ENCODE results near the gene ATP8B1.
A peak's percentile ranks its signal among the peaks of the same experiment; 100 is the strongest.

The ATP8B1 gene

DNA sequence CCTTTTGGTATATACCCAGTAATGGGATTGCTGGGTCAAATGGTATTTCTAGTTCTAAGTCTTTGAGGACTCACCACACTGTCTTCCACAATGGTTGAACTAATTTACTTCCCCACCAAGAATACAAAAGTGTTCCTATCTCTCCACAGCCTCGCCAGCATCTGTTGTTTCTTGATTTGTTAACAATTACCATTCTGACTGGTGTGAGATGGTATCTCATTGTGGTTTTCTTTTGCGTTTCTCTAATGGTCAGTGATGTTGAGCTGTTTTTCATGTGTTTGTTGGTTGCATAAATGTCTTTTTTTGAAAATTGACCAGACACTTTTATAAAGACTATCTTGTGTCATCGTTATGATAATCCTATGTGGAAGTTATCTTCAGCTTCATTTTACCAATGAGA, 16.0 kb upstream of the ATP8B1 start:
- no peak for DNase-seq (ENCODE audit: low spot score)

DNA sequence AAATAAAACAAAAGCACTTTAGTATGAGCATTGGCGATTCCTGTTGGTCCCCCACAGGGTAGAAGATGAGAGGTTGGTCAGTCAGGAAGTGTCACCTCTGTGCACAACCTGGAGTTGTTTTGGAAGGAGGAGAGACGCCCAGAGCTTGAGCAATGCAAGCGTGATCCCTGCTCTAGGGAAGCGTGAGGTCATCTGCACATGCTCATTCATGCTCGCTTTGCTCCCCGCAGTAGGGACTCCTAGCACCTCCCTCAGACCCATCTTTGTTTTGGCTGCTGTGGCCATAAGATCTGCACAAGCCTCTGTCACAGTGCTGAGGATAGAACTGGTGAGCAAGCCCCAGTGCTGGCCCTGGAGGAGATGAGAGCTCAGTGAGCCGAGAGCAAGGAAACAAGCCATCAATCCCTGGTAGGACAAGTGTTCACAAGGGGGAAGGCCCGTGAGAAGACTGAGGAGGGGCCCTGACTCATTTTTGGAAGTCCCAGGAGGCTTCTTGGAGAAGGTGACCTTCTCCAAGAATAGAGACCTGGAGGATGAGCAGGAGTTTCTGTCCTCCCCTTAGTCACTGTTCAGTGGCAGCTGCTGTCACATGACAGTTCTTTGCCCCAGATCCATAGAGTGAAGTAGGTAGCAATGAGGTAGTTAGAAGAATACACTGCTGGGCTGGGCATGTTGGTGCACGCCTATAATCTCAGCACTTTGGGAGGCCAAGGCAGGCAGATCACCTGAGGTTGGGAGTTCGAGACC, 13.3 kb upstream of the ATP8B1 start:
- DNase-seq (ENCODE audit: low spot score): no peak

DNA sequence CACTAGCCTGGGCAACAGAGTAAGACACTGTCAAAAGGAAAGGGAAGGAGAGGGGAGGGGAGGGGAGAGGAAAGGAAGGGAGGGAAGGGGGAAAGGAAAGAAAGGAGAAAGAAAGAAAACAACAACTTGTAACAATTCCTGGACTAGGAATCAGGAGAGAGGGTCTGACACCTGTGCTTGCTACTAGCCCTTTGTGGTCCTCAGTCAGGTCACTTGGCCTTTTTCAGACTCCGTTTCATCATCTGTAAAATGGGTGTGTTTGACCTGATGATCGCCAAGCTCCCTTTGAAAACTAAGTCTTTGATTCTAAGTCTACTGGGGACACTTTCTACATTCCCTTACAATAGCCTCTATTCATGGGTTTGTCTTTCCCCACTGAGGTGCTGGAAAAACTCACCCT, 11.4 kb upstream of the ATP8B1 start:
- no peak for DNase-seq (ENCODE audit: low spot score)

DNA sequence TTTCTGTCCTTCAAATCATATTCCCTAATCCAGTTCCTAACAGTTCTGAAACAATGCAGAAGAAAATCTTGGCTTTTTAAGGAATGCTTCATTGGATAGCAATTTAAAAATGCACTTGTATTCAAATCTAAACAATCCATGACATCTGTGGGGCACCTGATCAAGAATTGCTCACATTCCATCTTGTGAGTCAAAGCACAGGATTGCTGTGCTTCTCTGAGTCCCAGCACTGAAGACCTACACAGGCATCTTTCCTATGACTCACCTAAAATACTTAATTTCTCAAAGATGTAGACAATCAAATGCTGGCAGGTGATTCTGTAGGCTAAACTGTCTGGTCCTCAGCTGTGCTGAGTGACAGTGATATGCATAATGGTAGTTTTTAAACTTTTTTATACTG, 10.1 kb upstream of the ATP8B1 start:
- peak; percentile 79 for DNase-seq (ENCODE audit: low spot score)

DNA sequence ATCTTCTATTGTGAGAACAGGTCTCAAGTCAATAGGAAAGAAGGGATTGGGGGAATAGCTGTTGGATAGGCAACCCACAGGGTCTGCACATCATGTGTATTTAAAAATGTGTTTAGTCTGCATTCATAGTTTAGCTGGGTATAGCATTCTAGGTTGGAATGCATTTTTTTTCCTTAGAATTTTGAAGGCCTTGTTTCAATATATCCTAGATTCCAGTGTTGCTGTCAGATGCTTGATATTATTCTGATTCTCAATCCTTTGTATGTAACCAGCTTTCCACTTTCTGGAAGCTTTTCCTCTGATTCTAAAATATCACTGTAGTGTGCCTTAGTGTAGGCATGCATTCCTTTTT, 9.0 kb upstream of the ATP8B1 start:
- DNase-seq (ENCODE audit: low spot score): no peak

DNA sequence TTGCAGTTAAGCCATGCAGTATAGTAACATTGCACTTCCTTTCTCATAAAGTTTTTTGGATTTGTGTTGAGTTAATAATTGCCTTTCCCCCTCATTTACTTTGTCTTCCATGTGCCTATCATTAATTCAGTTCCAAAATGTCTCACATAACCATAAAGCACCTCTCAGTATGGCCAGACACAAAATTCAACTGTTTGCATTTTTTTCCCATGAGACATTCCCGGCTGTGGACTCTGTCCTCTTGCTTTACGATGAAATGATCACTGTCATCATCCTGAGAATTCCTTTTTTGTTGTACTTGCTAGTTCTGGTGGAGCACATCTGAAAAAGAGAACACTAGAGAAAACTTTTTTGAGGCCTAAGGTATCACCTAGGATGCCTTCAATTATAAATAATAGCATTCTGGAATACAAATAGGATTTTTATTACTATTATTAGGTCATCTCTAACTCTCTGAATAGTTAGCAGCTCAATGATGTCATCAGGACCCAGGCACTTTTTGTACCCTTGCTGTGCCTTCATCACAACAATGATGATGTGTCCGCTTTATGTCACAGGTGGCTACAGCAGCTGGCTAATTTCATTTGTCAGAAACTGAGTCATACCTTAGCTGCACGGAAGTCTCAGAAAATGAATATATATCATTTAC, 8.5 kb upstream of the ATP8B1 start:
- DNase-seq (ENCODE audit: low spot score): no peak

DNA sequence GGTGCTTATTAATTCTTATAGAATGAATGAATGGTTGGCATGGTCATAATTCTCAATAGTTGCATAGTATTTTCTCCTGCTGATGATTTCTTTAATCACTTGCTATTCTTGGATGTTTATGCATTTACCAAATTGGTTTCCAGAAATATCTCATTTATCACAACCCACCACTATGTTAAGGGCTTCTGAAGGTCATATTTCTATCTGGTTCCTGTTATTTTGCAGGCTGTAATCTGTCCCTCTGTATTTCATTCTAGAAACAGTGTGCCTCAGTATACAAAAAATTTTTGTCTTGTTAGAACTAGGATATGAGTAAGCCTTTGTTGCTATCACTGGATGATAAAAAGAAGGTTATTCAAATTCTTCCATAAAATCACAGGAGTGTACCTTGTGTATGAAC, 6.1 kb upstream of the ATP8B1 start:
- DNase-seq (ENCODE audit: low spot score): no peak

DNA sequence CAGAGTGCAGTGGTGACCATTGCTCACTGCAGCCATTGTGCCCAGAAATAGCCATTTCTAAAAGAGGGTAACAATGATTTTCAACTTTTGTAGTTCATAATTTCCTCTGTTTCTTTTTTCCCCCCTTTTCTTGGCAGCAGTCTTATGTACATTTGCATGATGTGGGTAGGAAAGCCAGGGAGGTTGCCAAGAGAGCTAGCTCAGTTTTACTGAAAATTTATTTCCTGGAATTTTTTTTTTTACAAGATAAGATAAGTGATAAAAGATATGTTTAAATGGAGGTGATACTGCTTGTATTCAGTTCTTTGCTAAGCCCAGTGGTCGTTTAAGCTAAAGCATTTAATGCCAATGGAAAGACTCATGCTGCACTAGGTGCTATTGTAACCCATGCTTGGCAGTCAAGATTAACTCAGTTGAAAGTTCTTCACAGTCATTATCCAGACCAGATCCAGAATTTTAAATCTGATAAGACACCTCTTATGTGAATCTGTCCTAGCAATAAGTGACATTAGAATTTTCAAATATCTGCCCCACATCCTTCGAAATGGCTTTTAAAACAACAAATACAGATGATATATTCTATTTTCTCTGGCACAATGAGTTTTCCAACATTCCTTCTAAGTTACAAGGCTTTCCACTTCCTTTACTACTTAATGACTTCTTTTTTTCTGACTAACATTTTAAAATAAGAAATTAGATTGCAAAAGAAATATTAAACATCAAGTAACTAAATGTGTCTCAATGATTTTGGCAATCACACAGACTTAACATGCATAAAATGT, 4.4 kb upstream of the ATP8B1 start:
- DNase-seq (ENCODE audit: low spot score): no peak

DNA sequence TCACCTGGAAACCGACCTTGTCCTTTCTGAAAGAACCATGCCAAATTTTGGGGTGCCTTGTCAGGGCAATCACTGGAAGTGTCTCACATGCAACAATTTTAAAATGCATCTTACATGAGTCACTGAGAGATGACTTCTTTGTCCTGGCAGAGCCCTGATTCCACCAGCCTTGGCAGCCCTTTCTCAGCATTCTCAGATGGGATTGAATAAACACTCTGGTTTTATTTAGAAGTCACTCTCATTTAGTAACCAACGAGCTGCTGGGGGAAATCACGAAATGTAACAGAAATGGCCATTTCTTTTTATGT, 3.8 kb upstream of the ATP8B1 start:
- peak; percentile 79 for DNase-seq (ENCODE audit: low spot score)

DNA sequence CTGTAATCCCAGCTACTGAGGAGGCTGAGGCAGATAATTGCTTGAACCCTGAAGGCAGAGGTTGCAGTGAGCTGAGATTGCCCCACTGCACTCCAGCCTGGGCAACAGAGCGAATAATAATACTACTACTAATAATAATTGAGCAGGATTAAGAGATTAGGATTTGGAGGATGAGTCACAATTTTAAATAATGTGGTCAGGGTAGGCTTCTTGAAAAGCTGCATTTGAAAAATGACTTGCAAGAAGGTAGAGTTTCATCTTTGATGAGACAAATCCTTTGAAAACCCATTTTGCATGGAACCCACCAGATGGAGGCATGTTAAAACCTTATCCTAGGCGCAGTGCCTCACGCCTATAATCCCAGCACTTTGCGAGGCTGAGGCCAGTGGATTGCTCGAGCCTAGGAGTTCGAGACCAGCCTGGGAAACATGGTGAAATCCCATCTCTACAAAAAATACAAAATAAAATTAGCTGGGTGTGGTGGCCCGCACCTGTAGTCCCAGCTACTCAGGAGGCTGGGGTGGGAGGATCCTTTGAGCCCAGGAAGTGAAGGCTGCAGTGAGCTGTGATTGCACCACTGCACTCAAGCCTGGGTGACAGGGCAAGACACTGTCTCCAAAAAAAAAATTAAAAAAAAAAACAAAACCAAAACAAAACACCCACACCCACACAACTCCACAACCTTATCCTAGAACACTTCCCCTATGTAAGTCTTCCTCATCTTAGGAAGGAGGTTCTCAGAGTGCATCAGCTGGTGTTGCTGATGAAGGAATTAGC, 3.3 kb upstream of the ATP8B1 start:
- DNase-seq (ENCODE audit: low spot score): no peak

DNA sequence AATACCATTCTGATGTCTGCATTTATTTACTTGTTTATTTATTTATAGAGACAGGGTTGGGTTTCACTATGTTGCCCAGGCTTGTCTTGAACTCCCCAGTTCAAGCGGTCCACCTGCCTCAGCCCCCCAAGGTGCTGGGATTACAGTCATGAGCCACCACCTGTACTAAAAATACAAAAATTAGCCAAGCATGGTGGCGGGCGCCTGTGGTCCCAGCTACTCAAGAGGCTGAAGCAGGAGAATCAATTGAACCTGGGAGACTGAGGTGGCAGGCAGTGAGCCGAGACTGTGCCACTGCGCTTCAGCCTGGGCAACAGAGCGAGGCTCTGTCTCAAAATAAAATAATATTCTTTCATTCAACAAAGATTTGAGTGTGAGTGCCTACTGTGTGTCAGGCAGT, 2.0 kb upstream of the ATP8B1 start:
- no peak for DNase-seq (ENCODE audit: low spot score)

DNA sequence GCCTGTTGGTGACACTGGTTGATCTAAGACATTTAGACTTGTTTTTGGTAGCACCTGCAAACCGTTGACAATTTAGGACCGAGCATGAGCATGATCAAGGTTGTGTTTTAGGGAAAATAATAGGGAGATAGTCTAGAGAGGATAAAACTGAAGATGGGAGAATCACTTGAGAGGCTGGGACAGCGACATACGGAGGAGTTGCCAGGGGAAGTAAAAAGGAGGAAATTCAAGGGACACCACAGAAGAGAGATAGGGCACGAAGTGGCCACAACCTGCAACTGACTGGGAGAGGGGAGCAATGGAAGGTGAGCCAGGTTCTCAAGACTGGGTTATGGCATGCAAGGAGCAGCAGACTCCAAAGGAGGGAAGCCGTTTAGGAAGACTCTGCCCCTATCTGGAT, 1.4 kb upstream of the ATP8B1 start:
- no peak for DNase-seq (ENCODE audit: low spot score)

DNA sequence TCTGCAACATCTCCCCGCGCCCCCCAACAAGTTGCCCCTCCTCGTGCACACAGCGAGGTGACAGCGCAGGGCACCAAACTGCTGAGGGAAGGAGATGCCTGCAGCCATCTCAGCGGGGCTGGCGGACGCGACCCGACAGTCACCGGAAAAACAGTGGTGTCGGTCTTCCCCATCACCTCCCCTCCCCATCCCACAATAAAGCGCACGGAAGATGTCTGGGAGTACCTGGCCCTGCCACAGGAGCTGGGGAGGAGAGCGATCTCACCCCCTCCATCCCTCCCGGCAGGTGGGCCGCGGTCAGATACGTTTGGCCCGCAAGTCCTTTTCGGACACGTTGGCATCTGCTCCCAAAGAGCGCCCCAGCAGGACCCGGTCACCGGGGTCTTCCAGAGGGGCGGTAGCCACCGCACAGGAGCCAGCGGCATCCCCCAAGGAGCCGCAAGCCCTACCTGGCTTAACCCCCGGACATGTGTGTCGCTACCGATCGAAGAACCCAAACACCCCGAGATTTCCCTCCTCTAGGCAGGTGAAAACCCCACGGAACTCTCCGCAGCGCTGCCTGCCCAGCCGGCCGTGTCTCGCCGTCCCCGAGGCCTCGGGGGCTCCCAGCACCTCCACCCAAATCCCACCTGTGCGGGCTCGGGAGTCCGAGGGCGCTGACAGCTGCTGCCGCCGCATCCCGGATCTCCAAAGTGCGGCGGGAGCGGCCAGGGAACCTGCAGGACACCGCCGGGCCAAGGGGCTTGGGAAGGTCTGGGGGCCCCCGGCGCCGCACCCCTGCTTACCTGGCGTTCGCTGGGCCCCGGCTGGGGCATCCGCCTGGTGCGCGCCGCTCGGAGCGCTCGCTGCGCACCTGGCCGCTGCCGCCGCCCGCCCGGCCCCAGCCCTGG, 657 bp downstream of the ATP8B1 start:
- DNase-seq (ENCODE audit: low spot score): peak; percentile 23

DNA sequence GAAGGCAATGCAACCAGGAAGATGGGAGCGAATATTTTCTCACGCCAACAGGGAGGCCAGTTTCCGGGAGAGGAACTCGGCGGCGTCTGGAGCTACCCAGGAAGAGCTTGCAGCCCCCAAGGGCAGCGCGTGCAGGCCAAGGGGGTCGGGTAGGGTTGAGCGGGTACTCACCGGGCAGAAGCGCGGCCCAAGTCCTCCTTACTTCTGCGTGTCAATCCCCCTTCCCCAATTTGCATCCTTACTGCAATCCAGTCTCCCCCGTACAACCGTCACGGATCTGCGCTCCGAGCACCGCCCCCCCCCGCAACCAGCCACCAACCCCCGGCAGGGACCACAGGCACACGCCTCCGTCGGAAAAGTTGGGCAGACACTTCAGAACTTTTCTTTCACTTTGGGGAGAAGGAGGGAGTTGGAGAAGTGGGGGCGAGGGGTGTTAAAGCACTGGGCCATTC, 1.3 kb downstream of the ATP8B1 start:
- no peak for DNase-seq (ENCODE audit: low spot score)

DNA sequence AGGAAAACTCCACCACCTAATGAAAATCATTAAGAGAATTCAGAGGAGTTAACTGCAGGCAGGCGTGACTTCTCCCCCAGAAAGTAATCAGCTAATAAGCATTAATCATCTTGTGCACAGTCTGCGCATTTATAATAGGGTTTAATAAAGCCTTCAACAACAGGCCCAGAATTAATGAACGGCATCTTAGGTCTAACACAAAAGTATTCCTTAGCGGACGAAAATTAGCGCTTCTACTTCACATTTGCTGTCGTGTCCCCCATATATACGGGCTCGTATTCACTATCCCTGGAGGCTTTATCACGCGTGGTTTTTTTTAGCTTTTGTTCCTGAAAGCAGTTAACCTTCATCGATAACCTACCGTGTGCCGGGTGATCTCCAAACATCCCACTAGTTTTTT, 1.8 kb downstream of the ATP8B1 start:
- no peak for DNase-seq (ENCODE audit: low spot score)

DNA sequence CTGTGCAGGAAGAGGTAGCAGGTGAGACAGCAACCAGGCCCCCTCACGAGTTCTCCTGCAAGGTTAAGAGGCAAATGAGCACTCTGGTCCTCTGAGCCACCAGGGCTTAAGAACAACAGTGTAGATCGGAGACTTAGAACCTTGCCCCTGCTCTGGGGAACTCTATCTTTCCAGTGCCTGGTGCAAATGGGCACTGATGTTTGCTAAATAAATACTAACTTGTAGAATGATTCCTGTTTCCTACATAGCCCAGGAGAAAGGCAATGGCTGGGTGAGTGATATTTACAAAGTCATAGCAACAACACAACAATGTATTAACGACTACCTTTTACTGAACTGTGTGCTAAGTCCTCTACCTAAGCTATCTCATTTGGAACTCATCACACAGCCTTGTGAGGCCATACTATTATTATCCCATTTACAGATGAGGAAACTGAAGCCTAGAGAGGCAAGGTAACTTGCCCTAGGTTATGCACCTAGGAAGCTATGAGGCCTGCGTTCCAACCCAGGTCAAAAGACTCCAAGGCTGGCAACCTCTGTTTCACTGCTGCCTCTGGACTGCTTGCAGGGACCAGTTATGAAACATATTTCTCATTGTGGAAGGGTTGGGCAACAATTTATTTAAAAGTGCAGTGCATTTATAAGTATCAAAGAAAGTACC, 4.3 kb downstream of the ATP8B1 start:
- no peak for DNase-seq (ENCODE audit: low spot score)

DNA sequence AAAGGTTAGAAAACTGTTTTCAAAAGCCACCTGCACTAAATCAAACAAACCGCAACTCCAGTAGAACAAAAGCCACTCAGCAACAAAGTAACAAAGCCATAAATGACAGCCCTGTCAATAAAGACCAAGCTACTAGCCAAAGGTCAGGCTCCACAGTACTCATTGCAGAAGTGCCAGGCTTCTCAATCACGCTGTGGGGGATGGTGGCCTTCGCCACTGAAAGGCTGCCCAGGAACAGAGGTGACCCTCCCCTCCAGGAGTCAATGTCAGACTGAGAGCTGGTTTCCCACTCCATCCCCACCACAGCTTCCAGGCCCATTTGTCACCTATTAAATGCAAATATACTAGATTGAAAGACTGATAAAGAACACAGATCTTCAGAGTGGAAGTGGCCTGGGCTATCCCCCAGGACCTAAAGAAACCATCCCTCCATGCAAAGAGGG, 5.9 kb downstream of the ATP8B1 start:
- DNase-seq (ENCODE audit: low spot score): no peak

DNA sequence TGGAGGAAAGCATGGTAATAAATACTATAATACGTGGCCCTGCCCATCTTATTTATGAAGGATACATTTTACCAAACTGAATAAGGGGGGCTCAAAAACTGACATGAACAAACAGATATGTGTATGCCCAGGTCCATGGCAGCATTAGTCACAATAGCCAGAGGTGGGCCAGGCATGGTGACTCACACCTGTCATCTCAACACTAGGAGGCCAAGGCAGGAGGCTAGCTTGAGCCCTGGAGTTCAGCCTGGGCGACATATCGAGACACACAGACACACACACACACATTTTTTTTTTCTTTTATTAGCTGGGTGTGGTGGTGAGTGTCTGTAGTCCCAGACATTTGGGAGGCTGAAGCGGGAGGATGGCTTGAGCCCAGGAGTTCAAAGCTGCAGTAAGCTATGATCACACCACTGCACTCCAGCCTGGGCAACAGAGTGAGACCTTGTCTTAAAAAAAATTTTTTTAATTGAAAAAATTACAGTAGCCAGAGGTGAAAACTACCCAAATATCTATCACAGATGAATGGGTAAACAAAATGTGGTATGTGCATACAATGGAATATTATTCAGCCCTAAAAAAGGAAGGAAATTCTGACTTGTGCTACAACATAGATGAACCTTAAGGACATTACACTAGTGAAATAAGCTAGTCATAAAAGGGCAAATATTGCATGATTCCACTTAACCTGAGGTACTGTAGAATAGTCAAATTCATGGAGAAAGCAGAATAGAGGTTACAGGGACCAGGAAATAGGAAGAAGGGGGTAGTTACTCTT, 8.0 kb downstream of the ATP8B1 start:
- no peak for DNase-seq (ENCODE audit: low spot score)

DNA sequence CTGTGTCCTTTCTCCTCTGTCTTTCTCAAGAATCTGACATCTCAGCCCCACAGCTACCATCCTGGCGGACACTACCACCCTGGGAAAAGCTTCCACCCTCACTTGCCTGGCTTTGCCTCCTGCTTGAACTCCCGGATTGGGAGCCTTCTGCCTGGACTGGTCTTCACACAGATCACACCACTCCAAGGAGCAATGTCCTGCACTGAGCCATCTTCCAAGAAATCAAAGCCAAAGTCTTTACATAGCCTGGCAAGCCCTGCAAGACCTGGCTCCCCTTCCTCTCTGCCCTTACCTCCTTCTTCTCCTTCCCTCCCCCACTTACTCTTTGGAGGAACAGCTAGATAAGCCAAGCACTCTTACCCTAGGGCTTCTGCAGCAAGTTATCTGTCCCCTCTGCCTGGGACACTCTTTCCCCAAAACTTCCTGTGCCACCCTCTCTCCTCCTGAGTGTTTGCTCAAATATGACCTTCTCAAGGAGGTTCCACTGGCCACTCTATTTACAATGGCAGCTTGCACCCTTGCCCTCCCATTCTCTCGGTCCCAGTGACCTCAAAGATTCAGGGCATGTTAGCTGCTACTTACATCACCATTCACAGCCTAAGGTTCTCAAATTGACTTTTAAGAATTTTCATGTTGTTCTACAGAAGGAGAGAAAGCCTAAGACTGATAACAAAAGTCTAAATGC, 9.7 kb downstream of the ATP8B1 start:
- DNase-seq (ENCODE audit: low spot score): no peak

Data from AG08396 (cell line).